Measurements from ENCODE around the gene RPGRIP1.
"Not testable (repeated sequence)": the region's sequence is repeated elsewhere in the genome, so short reads cannot be mapped to it uniquely, and the experiment has no call there.

RPGRIP1 gene

GRCh38 chr14:21258005-21258888, 21.6 kb upstream of the RPGRIP1 start:
- no peak for DNase-seq (ENCODE audit: extremely low read depth in 1 of 2, low read depth in 1 of 2)

DNA sequence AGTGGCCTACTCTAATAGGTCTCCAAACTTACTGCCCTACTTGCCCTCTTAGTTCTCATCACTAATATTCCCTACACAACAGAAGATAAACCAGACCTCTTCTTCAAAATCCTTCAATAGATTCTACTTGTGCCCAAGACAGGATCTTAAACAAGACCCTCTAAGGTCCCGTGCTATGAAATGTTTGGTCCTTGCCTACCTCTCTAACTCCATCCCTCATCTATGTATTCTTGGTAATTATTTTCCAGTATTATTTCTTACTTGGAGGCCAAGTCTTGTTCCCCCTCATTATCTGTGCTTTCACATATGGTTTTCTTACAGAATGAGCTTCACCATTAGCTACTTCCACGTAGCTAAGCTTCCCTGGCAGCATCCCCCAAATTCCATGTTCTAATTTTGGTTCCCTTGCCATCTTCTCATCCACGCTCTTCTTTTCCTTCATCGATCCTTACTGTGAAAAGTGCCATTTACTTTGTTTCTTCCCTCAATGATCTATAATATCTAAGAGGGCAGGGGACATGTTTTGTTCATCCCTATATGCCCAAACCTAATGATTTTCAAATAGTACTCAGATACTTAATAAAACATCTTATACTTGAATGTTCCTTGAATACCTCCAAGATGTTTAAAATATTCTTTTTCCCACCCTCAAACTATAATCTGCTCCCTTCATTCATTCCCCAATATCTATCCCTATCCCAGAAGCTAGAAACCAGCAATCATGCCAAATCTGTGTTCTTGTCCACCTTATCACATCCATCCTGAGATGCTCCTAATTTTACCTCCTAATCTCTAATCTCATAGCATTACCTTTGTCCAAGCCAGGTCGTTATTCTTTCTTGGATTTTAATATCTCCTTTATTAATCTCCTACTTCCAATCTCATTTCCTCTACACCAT, 20.7 kb upstream of the RPGRIP1 start:
- DNase-seq (ENCODE audit: extremely low read depth in 1 of 2, low read depth in 1 of 2) = no peak

DNA sequence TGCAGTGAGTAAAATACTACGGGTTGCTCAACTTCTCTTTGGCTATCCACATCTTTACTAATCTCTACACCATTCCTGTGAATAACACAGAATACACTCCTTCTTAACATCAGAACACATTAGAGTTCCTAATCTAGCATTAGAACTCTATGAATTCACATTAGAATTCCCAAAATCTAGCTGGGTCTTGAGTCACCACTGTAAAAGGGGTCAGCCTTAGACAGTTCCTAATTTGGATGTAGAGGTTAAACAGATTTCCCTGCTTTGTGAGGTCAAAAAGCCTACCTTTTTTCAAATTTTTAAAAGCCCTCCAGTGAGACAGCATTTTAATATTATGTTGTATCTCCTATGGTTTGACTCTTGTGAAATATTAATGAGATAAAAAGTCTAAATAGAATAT, 18.1 kb upstream of the RPGRIP1 start:
- DNase-seq (ENCODE audit: extremely low read depth in 1 of 2, low read depth in 1 of 2) = no peak

GRCh38 chr14:21262410-21262809, 17.5 kb upstream of the RPGRIP1 start:
- DNase-seq (ENCODE audit: extremely low read depth in 1 of 2, low read depth in 1 of 2) = no peak

- DNase-seq (ENCODE audit: extremely low read depth in 1 of 2, low read depth in 1 of 2) = no peak
These were observed 16.4 kb upstream of the RPGRIP1 start for GRCh38 chr14:21263284-21264024.

GRCh38 chr14:21264025-21264801, 15.7 kb upstream of the RPGRIP1 start:
- no peak for DNase-seq (ENCODE audit: extremely low read depth in 1 of 2, low read depth in 1 of 2)

GRCh38 chr14:21267431-21267845, 12.4 kb upstream of the RPGRIP1 start:
- DNase-seq (ENCODE audit: extremely low read depth in 1 of 2, low read depth in 1 of 2) = no peak

DNA sequence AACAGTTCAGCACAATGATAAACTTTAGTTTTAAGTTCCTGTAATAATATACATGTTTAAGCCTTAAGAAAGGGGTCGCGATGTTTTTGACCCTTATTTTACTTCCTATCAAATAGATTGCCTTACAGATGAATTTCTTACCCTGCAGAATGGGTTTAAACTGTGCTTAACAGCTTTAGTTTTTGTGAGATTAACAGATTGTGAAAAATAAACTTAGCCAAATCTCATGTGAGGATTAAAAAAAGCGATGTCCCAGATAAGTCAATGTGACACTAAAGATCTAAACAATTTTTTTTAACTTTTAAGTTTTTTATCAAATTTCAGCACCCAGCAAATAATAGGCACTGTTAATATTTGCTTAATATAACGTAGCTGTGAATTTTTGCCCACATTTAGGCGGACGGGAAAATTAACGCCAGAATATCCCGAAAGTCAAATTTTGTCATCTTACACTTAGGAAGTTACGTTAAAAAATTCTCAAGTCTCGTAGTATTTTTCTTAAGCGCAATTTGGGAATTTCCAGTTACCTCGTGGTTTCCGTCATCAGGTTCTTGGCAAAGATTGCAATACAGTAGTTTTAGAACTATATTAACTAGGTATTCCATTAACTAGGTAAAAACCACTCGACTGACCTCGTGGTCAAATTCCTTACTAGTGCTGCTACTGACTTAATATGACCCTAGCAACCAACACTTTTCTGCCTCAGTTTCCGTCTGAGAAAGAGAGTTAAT, 11.8 kb upstream of the RPGRIP1 start:
- no peak for DNase-seq (ENCODE audit: extremely low read depth in 1 of 2, low read depth in 1 of 2)

DNA sequence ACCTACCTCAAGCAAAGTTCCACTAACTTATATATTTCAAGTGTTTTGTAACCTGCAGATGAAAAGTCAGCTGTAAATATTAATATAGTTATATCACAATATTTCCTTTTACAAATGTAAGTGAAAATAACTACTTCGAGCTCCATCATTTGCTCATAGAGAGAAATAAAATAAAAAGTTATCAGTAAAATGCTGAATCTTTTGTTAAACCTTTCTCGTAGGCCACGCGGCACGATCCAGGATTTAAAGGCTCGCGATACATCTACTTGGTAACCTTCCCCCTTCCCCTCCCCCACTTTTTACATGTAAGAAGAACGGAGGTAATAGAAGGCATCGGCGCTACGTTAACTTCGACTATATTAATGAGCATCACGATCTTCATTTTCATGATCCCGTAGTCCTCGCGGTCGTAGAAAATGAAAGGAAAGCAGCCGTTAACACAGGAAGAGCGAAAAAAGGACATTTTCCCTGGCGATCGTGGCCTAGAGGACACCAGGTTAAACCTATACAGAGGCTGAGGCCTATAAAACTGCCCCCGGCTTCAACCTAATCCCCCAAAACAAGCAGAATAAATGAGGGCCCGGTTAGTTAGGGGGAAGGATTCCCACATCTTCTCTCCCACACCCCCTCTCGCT, 11.1 kb upstream of the RPGRIP1 start:
- DNase-seq (ENCODE audit: extremely low read depth in 1 of 2, low read depth in 1 of 2) = no peak

GRCh38 chr14:21269252-21270046, 10.4 kb upstream of the RPGRIP1 start, which contains the start of gene HNRNPC:
Gene HNRNPC, minus strand, starts transcription at chr14:21269442. Its CDS starts 35,249 bp downstream, at chr14:21234193.
- peak; percentile 99 to 100 for DNase-seq (ENCODE audit: extremely low read depth in 1 of 2, low read depth in 1 of 2)

- DNase-seq (ENCODE audit: extremely low read depth in 1 of 2, low read depth in 1 of 2) = not testable (repeated sequence)
These were observed 7.2 kb upstream of the RPGRIP1 start for GRCh38 chr14:21272661-21273060.

GRCh38 chr14:21275261-21275858, 4.5 kb upstream of the RPGRIP1 start:
- DNase-seq (ENCODE audit: extremely low read depth in 1 of 2, low read depth in 1 of 2) = no peak

GRCh38 chr14:21278632-21279031, 1.3 kb upstream of the RPGRIP1 start:
- DNase-seq (ENCODE audit: extremely low read depth in 1 of 2, low read depth in 1 of 2) = no peak

- not testable (repeated sequence) for DNase-seq (ENCODE audit: extremely low read depth in 1 of 2, low read depth in 1 of 2)
These were observed 2.0 kb downstream of the RPGRIP1 start for GRCh38 chr14:21281917-21282316.

- DNase-seq (ENCODE audit: extremely low read depth in 1 of 2, low read depth in 1 of 2) = not testable (repeated sequence)
These were observed 6.6 kb downstream of the RPGRIP1 start for GRCh38 chr14:21286516-21286915.

DNA sequence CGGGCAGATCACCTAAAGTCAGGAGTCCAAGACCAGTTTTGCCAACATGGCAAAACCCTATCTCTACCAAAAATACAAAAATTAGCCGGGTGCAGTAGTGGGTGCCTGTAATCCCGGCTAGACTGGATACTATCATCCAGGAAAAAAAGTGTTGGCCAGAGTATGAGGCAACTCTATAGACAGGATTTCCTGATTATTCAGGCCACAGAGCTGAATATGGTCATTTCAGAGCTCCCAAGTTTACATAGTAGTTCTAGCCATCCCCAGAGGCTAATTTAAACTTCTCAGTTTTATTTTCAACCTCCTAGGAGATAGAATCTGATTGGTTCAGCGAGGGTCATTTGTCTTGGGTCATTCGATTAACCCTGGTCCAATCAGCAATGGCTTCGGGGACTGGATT, 7.3 kb downstream of the RPGRIP1 start:
- no peak for DNase-seq (ENCODE audit: extremely low read depth in 1 of 2, low read depth in 1 of 2)

DNA sequence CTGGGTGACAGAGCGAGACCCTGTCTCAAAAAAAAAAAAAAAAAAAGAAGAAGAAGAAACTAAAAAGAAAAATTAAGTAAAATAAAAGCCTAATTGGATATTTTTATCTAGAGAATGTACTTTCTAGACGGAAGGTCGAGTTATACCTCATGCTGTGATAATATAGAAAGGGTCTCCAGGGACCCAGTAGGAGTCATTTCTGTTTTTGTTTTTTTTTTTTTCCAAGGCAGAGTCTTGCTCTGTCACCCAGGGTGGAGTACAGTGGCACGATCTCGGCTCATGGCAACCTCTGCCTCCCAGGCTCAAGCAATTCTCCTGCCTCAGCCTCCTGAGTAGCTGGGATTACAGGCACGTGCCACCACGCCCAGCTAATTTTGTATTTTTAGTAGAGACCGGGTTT, 14.1 kb downstream of the RPGRIP1 start:
- not testable (repeated sequence) for DNase-seq (ENCODE audit: extremely low read depth in 1 of 2, low read depth in 1 of 2)

- no peak for DNase-seq (ENCODE audit: extremely low read depth in 1 of 2, low read depth in 1 of 2)
These were observed 18.5 kb downstream of the RPGRIP1 start for GRCh38 chr14:21298358-21298757.
